PC-3 (cell line): ENCODE measurements around the gene ASTN2.

ENCODE experiments used
- CTCF ChIP-seq: fragments of 300-600 bp; sonication (generic); conservative IDR thresholded peaks from 2 replicates; pipeline ENCODE4 v1.5.1; 2017; ENCODE audit warnings: antibody characterized with exemption, low read depth, mild to moderate bottlenecking, low read length
- EZH2 ChIP-seq: fragments of 300-600 bp; sonication (generic); IDR thresholded peaks from one replicate; pipeline ENCODE4 v1.6.1; 2017; ENCODE audit warnings: antibody characterized with exemption, mild to moderate bottlenecking, low read length; ENCODE audit not compliant: unreplicated experiment
- EZH2phosphoT487 ChIP-seq: fragments of 300-600 bp; sonication (generic); IDR thresholded peaks from 2 replicates; pipeline ENCODE4 v1.6.1; 2018; ENCODE audit warnings: mild to moderate bottlenecking, antibody characterized with exemption, low read length, borderline replicate concordance

- TF ChIP-seq CTCF, result no peak
- TF ChIP-seq EZH2phosphoT487, result no peak
- no peak for TF ChIP-seq EZH2
These were observed 926.5 kb downstream of the ASTN2 start for GRCh38 chr9:116488373-116488772.
